OCI-LY7 (cell line): Measurements from ENCODE around the gene RTN4RL2. TPM values are rescaled to one million over a fixed set of nuclear protein-coding genes. Genes with fewer than 3 reads are reported as not detected.
A peak's percentile ranks its signal among the peaks of the same experiment; 100 is the strongest.

Source experiments
- BruUV-seq: library from RNA; stranded (reverse); fragments of 400-500 nt; replicated peaks from 2 replicates; lab custom pipeline; 2021; lab: Mats Ljungman, UMichigan
- CTCF ChIA-PET: fragments of 300-600 bp; sonication (Branson Sonifier 250); formaldehyde crosslinking; loops from one replicate; lab custom pipeline; 2022; ENCODE audit warnings: antibody characterized with exemption; ENCODE audit not compliant: unreplicated experiment; lab: Charles Lee
- POLR2A ChIA-PET: fragments of 300-600 bp; sonication (Branson Sonifier 250); formaldehyde crosslinking; loops from one replicate; lab custom pipeline; 2022; ENCODE audit warnings: antibody characterized with exemption; lab: Charles Lee
- DNase-seq: peaks from one replicate; pipeline ENCODE4 v3.0.0-alpha.2; 2015; ENCODE audit warnings: low spot score
- H2AFZ ChIP-seq: fragments of 200-600 bp; sonication (generic), shearing (Covaris generic); 2 replicates; pipeline ENCODE4 v1.6.1; 2014; ENCODE audit warnings: mild to moderate bottlenecking, antibody characterized with exemption, low read length, moderate library complexity
- H3K27ac ChIP-seq: fragments of 200-600 bp; sonication (generic); 2 replicates; pipeline ENCODE4 v1.5.1; 2014; ENCODE audit warnings: mixed run types, low read depth, mild to moderate bottlenecking, moderate library complexity, low read length, inconsistent platforms; ENCODE audit not compliant: poor library complexity, severe bottlenecking
- H3K36me3 ChIP-seq: fragments of 200-600 bp; sonication (generic); 2 replicates; pipeline ENCODE4 v1.6.1; 2014; ENCODE audit warnings: mild to moderate bottlenecking, antibody characterized with exemption, low read length, moderate library complexity, mixed read lengths; ENCODE audit not compliant: insufficient read depth
- H3K4me1 ChIP-seq: fragments of 200-600 bp; sonication (generic); 2 replicates; pipeline ENCODE4 v1.5.1; 2014; ENCODE audit warnings: mild to moderate bottlenecking, low read length; ENCODE audit not compliant: insufficient read depth, poor library complexity, severe bottlenecking
- H3K4me2 ChIP-seq: fragments of 200-600 bp; sonication (generic); 2 replicates; pipeline ENCODE4 v1.6.1; 2014; ENCODE audit warnings: mild to moderate bottlenecking, low read length
- H3K4me3 ChIP-seq: fragments of 200-600 bp; sonication (generic); 2 replicates; pipeline ENCODE4 v1.5.1; 2014; ENCODE audit warnings: mild to moderate bottlenecking, low read depth, low read length; ENCODE audit not compliant: poor library complexity, severe bottlenecking
- H3K79me2 ChIP-seq: fragments of 200-600 bp; sonication (generic); 2 replicates; pipeline ENCODE4 v1.6.1; 2016; ENCODE audit warnings: low read depth, mild to moderate bottlenecking, low read length, moderate library complexity, mixed read lengths; ENCODE audit not compliant: insufficient read depth
- H3K9me2 ChIP-seq: fragments of 200-600 bp; sonication (generic); 2 replicates; pipeline ENCODE4 v1.6.1; 2016; ENCODE audit warnings: mild to moderate bottlenecking, low read length, mixed read lengths; ENCODE audit not compliant: insufficient read depth
- H3K9me3 ChIP-seq: fragments of 200-600 bp; sonication (generic); 2 replicates; pipeline ENCODE4 v1.6.1; 2014; ENCODE audit warnings: mild to moderate bottlenecking, mixed run types, low read length, mixed read lengths
- H4K20me1 ChIP-seq: fragments of 200-600 bp; sonication (generic); 2 replicates; pipeline ENCODE4 v1.6.1; 2014; ENCODE audit warnings: mild to moderate bottlenecking, antibody characterized with exemption, low read length, moderate library complexity, mixed read lengths; ENCODE audit not compliant: insufficient read depth
- CTCF ChIP-seq: fragments of 200-600 bp; sonication (generic); conservative IDR thresholded peaks from 2 replicates; pipeline ENCODE4 v1.5.1; 2014; ENCODE audit warnings: mild to moderate bottlenecking, antibody characterized with exemption, low read length, moderate library complexity, mixed read lengths
- EZH2phosphoT487 ChIP-seq: fragments of 200-600 bp; sonication (generic); IDR thresholded peaks from 2 replicates; pipeline ENCODE4 v1.6.1; 2018; ENCODE audit warnings: low read depth, borderline replicate concordance, mild to moderate bottlenecking, mixed run types, antibody characterized with exemption, low read length, moderate library complexity, mixed read lengths
- intact Hi-C: fragments of 100-400 bp; cut with micrococcal nuclease; formaldehyde crosslinking; loops from one replicate; pipeline ENCODE4 v1.10.0; 2022; ENCODE audit not compliant: unreplicated experiment
- total RNA-seq, 2 experiments: library from RNA; depleted of rRNA in 1 of 2; stranded (reverse); fragments of >200 nt in 1 of 2; shearing (Covaris generic) in 1 of 2; gene quantifications; 2 replicates each; pipeline ENCODE4 v1.2.3, GENCODE V29; 2014 to 2022

The RTN4RL2 gene
- total RNA-seq, 2 experiments from 2014 or later = 0.25 to 4.2 TPM

DNA sequence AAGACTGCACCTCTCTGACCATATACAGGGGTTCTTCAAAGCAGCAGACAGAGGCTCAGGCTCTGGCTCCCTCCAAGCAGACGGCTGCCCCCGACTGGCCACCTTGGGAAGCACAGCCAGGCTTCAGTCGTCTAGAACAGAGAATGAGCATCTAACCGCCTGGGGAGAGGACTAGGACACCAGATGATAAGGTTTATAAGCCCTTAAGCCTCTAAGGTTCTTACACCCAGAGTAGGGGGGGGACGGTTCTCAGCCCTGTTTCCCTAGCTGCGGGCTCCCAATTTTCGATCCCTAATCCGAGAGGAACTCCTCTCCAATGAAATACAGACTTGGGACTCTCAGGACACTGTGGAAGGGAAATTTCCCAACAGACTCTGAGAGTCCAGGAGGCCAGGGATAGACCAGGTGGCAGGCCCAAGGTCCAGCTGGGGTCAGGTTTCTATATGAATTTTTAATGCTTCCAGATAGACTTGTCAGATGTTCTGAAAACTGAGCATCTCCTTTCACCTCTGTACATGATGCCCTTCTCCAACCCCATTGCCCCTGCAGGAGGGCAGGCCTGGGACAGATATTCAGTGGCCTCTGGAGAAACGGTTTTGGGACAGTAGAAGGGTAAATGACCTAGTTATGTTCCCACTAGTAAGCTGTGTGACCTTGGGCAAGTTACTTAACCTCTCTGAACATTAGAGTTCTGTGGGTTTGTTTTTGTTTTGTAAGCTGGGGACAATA, 20.2 kb downstream of the RTN4RL2 start:
- H3K9me3 ChIP-seq = no peaks in the 10 kb centered on the region
- CTCF ChIA-PET = no interaction called here
- TF ChIP-seq EZH2phosphoT487 (no peak), CTCF (peak; percentile 86)
- no peaks in the 10 kb centered on the region for H3K9me2 ChIP-seq
- peaks cover 22% of the 10 kb centered on the region for H3K36me3 ChIP-seq
- no TSS peak for BruUV-seq
- H3K4me1 ChIP-seq = peaks cover 73% of the 10 kb centered on the region
- no peak overlapping the region for H3K4me3 ChIP-seq
- no peaks in the 10 kb centered on the region for H3K79me2 ChIP-seq
- DNase-seq = peak; percentile 74
- POLR2A ChIA-PET = no interaction called here
- H4K20me1 ChIP-seq = no peaks in the 10 kb centered on the region
- no peak overlapping the region for H3K4me2 ChIP-seq
- no peak overlapping the region for H3K27ac ChIP-seq
- H2AFZ ChIP-seq = no peak overlapping the region
- intact Hi-C loops = loop anchor here (1.0 to 2.0 kb wide), 2 partner anchors 20 to 135 kb away; partner anchors contain the start of gene RTN4RL2

- no peak overlapping the region for H2AFZ ChIP-seq
- peaks cover 70% of the 10 kb centered on the region for H3K4me1 ChIP-seq
- peaks cover 29% of the 10 kb centered on the region for H3K36me3 ChIP-seq
- no peaks in the 10 kb centered on the region for H3K9me2 ChIP-seq
- intact Hi-C loops = loop anchor here (2.0 kb wide), 1 partner anchor 21 kb away; the partner anchor contains the start of gene RTN4RL2
- POLR2A ChIA-PET = interaction anchor here (0.6 kb wide), 1 partner anchor 312 kb away, joined by 3 read pairs; no protein-coding TSS in a partner anchor
- no peaks in the 10 kb centered on the region for H3K79me2 ChIP-seq
- TF ChIP-seq EZH2phosphoT487 (no peak), CTCF (no peak)
- H3K9me3 ChIP-seq = no peaks in the 10 kb centered on the region
- H3K4me2 ChIP-seq = no peak overlapping the region
- BruUV-seq = no TSS peak
- no peak overlapping the region for H3K4me3 ChIP-seq
- no peak for DNase-seq
- no peaks in the 10 kb centered on the region for H4K20me1 ChIP-seq
- CTCF ChIA-PET = no interaction called here
- no peak overlapping the region for H3K27ac ChIP-seq
These were observed 21.0 kb downstream of the RTN4RL2 start for GRCh38 chr11:57481315-57481714.
